ENCODE results near the gene HERPUD1. TPM values are rescaled to one million over a fixed set of nuclear protein-coding genes. Genes with fewer than 3 reads are reported as not detected.
A peak's percentile ranks its signal among the peaks of the same experiment; 100 is the strongest.

HERPUD1 gene
- total and polyA plus RNA-seq, 2 of the 13 experiments (the other 11 are each of a cell fraction or from before 2014, with no cell fraction given), result 96.2 to 323 TPM

GRCh38 chr16:56932721-56933619, 1.0 kb downstream of the HERPUD1 start (continued):
- TF ChIP-seq HMGXB3 (CRISPR knock-in tag; IDR thresholded peaks at IDR 0.05; ENCODE audit: borderline replicate concordance) (peak; percentile 71), ZNF337 (CRISPR knock-in tag; IDR thresholded peaks at IDR 0.05; ENCODE audit: borderline replicate concordance, low read depth) (0 out of 2 replicates have a peak, but pooled peaks have one; percentile 35), MAF1 (CRISPR knock-in tag; IDR thresholded peaks at IDR 0.05; ENCODE audit: borderline replicate concordance) (no peak), BRCA1 (CRISPR knock-in tag; IDR thresholded peaks at IDR 0.05) (0 out of 2 replicates have a peak, but pooled peaks have one; percentile 17), ZNF441 (CRISPR knock-in tag; IDR thresholded peaks at IDR 0.05; ENCODE audit: borderline replicate concordance) (peak; percentile 63), ONECUT2 (CRISPR knock-in tag; IDR thresholded peaks at IDR 0.05) (no peak), ZSCAN22 (CRISPR knock-in tag; IDR thresholded peaks at IDR 0.05) (no peak), ZBTB38 (CRISPR knock-in tag; IDR thresholded peaks at IDR 0.05) (no peak; the same call in 1 of the 2 replicates), THRA (CRISPR knock-in tag; IDR thresholded peaks at IDR 0.05; ENCODE audit: borderline replicate concordance) (peak; percentile 62), CREBL2 (CRISPR knock-in tag; IDR thresholded peaks at IDR 0.05; ENCODE audit: borderline replicate concordance) (no peak), U2AF1 (optimal IDR thresholded peaks at IDR 0.05; ENCODE audit: low read depth, low read length) (peak; percentile 31), CTCF (CRISPR knock-in tag; IDR thresholded peaks at IDR 0.05) (no peak), SP140L (CRISPR knock-in tag; IDR thresholded peaks at IDR 0.05; ENCODE audit: borderline replicate concordance) (no peak), CENPT (CRISPR knock-in tag; IDR thresholded peaks at IDR 0.05; ENCODE audit: low read depth) (no peak), ZBTB25 (CRISPR knock-in tag; IDR thresholded peaks at IDR 0.05) (0 out of 2 replicates have a peak, but pooled peaks have one; percentile 19), ZNF44 (CRISPR knock-in tag; IDR thresholded peaks at IDR 0.05) (0 out of 2 replicates have a peak, but pooled peaks have one; percentile 65), AGO1 (IDR thresholded peaks at IDR 0.05; ENCODE audit: low read depth, low read length, poor library complexity, severe bottlenecking) (no peak), ZNF782 (CRISPR knock-in tag; IDR thresholded peaks at IDR 0.05; ENCODE audit: borderline replicate concordance) (no peak), ZNF329 (CRISPR knock-in tag; IDR thresholded peaks at IDR 0.05; ENCODE audit: low read depth) (no peak)
